Retinal pigment epithelial cell (primary cell): ENCODE data around the gene FABP6.

Source experiments
- DNase-seq: peaks from one replicate; pipeline ENCODE4 v3.0.0-alpha.2; 2010; ENCODE audit warnings: low read depth
- H3K4me3 ChIP-seq: 2 replicates; pipeline ENCODE4 v1.5.1; 2011; ENCODE audit warnings: mild to moderate bottlenecking, low read length, control low read depth, moderate library complexity
- TF ChIP-seq, protein P1 (sequence below): conservative IDR thresholded peaks from 2 replicates; pipeline ENCODE4 v1.5.1; 2011; ENCODE audit warnings: low read depth, low read length, control low read depth, inconsistent platforms

FABP6 gene

DNA sequence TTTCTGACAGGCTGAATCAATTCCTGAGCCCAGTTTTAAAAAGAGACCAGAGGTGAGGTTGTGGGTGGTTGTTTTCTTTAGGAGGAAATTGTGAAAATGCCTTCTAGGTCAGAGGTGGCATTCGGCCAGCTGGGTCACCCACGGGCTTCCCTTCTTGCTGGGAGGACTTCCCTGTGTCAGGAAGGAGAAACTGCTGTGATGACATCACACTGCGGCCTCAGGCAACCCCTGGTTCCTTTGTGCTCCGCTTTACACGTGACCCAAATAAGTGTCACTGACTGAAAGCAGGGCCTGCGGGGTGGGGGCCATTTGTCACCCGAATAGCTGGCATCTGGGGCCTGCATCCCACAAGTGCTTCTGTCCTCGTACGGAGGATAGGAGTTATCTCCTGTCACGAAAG is 39.7 kb downstream of the FABP6 start:
- TF ChIP-seq, protein P1, sequence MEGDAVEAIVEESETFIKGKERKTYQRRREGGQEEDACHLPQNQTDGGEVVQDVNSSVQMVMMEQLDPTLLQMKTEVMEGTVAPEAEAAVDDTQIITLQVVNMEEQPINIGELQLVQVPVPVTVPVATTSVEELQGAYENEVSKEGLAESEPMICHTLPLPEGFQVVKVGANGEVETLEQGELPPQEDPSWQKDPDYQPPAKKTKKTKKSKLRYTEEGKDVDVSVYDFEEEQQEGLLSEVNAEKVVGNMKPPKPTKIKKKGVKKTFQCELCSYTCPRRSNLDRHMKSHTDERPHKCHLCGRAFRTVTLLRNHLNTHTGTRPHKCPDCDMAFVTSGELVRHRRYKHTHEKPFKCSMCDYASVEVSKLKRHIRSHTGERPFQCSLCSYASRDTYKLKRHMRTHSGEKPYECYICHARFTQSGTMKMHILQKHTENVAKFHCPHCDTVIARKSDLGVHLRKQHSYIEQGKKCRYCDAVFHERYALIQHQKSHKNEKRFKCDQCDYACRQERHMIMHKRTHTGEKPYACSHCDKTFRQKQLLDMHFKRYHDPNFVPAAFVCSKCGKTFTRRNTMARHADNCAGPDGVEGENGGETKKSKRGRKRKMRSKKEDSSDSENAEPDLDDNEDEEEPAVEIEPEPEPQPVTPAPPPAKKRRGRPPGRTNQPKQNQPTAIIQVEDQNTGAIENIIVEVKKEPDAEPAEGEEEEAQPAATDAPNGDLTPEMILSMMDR = no peak
- H3K4me3 ChIP-seq = no peak overlapping the region
- DNase-seq = no peak

DNA sequence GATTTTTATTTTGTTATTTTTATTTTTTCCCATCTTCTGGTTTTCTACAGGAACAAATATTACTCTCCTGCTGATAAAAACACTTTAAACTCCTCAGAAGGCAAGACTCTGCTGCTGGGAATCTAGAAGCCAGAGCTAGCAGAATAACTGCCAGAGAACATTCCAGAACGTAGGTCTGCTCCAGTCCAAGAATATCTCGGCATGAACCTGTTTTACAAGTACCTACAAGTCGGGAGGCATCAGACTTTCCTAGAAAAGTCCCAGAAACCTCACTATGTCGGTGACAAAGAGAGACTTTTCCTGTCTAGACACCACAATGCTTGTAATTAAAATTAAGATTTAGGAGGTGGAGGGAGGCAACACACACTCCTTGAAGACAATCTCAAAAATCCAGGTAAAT is 41.4 kb downstream of the FABP6 start:
- TF ChIP-seq, protein P1 = no peak
- DNase-seq = no peak
- no peak overlapping the region for H3K4me3 ChIP-seq

DNA sequence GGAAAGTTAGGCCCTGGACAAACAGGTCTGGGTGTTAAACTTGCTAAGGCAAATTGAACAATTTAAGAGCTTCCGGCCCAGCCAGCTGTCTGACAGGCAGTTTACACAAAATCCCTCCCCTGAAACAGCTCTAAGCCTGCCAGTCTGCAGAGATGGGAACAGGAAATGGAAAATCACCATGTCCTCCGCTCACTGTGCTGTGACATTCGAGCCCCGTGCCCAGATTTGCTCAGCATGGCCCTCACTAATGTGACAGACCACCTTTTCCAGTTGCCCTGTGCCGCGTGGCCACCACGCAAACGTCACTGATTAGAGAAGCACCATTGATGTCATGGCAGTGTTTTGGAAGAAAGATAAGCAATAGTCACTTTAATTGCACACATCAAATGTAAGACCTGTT is 42.1 kb downstream of the FABP6 start:
- DNase-seq = no peak
- TF ChIP-seq, protein P1 = no peak
- H3K4me3 ChIP-seq = no peak overlapping the region

DNA sequence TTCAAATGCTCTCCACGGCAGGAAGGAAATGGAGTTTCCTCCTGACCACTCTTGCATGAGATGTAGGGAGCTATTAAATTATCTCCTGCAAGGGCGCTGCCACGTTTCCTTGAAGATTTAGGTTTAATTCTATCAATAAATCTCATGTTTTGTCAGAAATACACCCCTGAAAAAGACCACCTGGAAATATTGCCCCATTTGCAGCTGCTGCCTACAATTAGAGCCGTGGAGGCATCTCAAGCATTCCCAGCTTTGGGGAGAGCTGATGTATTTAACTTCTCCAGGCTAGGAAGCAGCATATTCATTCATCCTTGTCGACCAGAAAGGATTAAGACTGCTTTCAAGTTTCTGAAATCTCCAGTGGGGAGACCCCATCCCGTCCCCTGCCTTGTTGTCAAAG is 42.5 kb downstream of the FABP6 start:
- H3K4me3 ChIP-seq = no peak overlapping the region
- TF ChIP-seq, protein P1 = no peak
- DNase-seq = no peak

DNA sequence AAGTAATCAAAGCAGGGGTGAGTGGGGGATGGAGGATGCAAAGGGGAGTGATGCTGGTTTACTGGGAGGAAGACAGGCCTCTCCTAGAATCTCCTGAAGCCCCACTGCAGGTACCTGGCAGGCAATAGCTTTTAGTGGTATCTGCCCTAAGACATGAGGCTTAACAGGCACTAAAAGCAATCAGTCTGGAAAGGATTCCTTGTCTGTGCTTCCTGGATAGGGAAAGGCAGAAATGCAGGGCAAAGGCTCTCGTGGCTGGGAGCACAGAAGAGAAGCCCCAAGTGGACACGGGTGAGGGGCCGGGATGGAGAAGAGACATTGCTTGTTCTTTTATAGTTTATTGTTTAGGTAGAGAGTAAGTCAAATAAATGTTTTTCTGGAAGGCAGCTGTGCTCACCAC is 43.0 kb downstream of the FABP6 start:
- TF ChIP-seq, protein P1 = no peak

DNA sequence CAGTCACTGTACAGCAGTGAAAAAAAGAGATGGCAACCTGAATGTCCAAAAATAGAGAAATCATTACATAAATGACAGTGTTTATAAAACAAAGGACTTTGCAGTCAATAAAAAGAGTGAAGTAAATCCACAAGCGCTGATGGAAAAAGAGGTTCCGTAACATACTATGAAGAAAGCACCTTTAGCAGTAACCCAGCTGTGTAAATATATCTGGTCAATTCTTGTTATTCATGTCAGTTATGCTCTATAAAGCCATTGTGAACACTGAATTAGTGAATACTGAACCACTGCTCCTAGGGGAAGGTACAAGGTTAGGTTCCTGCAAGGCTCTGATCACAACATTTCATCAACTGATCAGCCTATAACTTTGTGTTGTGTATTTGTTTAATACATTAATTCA is 43.6 kb downstream of the FABP6 start:
- no peak overlapping the region for H3K4me3 ChIP-seq
- no peak for DNase-seq
- TF ChIP-seq, protein P1 = no peak

More for the DNA sequence above, 43.0 kb downstream of the FABP6 start:
- no peak for DNase-seq
- H3K4me3 ChIP-seq = no peak overlapping the region

DNA sequence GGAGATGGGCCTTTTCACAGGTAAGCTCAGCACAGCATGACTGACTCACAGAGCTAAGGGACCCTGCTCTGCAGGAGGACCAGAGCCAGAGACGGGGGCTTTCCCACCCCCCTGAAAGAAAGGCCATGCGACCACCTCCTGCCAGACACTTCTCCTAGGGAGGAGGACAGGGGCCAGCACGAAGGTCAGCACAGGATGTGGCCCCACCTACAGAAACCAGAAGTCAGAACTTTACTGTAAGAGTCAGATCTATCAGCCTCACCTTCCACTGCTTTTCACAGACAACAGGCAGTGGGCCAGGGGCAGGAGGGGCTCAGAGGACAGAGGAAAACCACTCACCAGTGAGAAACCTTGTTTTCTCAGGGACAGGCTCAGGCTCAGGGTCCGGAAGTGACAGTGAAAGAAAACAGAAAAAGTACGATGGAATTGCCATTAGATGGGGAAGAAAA is 45.2 kb downstream of the FABP6 start:
- TF ChIP-seq, protein P1 = no peak
- no peak overlapping the region for H3K4me3 ChIP-seq
- DNase-seq = no peak
